ENCODE data around the gene DMRTA2.

Gene DMRTA2

GRCh38 chr1:50378770-50379169 is 44.5 kb downstream of the DMRTA2 start:
- Histone ChIP-seq H3K36me3 (ENCODE audit: insufficient read depth) (no peaks in the 10 kb centered on the region), H3K27ac (no peak overlapping the region), H4K20me1 (ENCODE audit: insufficient read depth) (no peaks in the 10 kb centered on the region), H3K4me3 (IDR thresholded peaks at IDR 0.05; ENCODE audit: insufficient read depth, low read depth, low read length) (no peak overlapping the region), H3K4me1 (ENCODE audit: low read depth, poor library complexity, severe bottlenecking) (no peaks in the 10 kb centered on the region), H3K79me2 (ENCODE audit: insufficient read depth, low read depth) (no peaks in the 10 kb centered on the region), H2AFZ (ENCODE audit: low read depth) (no peak overlapping the region), H3K4me2 (no peak overlapping the region), H3K27me3 (ENCODE audit: insufficient read depth, low read depth) (no peaks in the 10 kb centered on the region), H3K9ac (no peak overlapping the region)
- TF ChIP-seq CTCF (conservative IDR thresholded peaks at IDR 0.05; ENCODE audit: low read depth, low read length): no peak

GRCh38 chr1:50373532-50373931 is 49.7 kb downstream of the DMRTA2 start:
- Histone ChIP-seq H3K36me3 (ENCODE audit: insufficient read depth) (no peaks in the 10 kb centered on the region), H3K4me2 (no peak overlapping the region), H3K27ac (no peak overlapping the region), H4K20me1 (ENCODE audit: insufficient read depth) (no peaks in the 10 kb centered on the region), H3K27me3 (ENCODE audit: insufficient read depth, low read depth) (no peaks in the 10 kb centered on the region), H3K4me3 (IDR thresholded peaks at IDR 0.05; ENCODE audit: insufficient read depth, low read depth, low read length) (no peak overlapping the region), H3K9ac (no peak overlapping the region), H2AFZ (ENCODE audit: low read depth) (no peak overlapping the region), H3K79me2 (ENCODE audit: insufficient read depth, low read depth) (no peaks in the 10 kb centered on the region), H3K4me1 (ENCODE audit: low read depth, poor library complexity, severe bottlenecking) (no peaks in the 10 kb centered on the region)
- no peak for TF ChIP-seq CTCF (conservative IDR thresholded peaks at IDR 0.05; ENCODE audit: low read depth, low read length)

GRCh38 chr1:50371749-50372148 is 51.5 kb downstream of the DMRTA2 start:
- Histone ChIP-seq H3K36me3 (ENCODE audit: insufficient read depth) (no peaks in the 10 kb centered on the region), H3K4me1 (ENCODE audit: low read depth, poor library complexity, severe bottlenecking) (no peaks in the 10 kb centered on the region), H4K20me1 (ENCODE audit: insufficient read depth) (no peaks in the 10 kb centered on the region), H3K9ac (no peak overlapping the region), H2AFZ (ENCODE audit: low read depth) (no peak overlapping the region), H3K27ac (no peak overlapping the region), H3K4me3 (IDR thresholded peaks at IDR 0.05; ENCODE audit: insufficient read depth, low read depth, low read length) (no peak overlapping the region), H3K4me2 (no peak overlapping the region), H3K27me3 (ENCODE audit: insufficient read depth, low read depth) (no peaks in the 10 kb centered on the region), H3K79me2 (ENCODE audit: insufficient read depth, low read depth) (no peaks in the 10 kb centered on the region)
- TF ChIP-seq CTCF (conservative IDR thresholded peaks at IDR 0.05; ENCODE audit: low read depth, low read length): no peak

GRCh38 chr1:50369830-50370229 is 53.4 kb downstream of the DMRTA2 start:
- Histone ChIP-seq H4K20me1 (ENCODE audit: insufficient read depth) (no peaks in the 10 kb centered on the region), H3K27ac (no peak overlapping the region), H3K79me2 (ENCODE audit: insufficient read depth, low read depth) (no peaks in the 10 kb centered on the region), H3K27me3 (ENCODE audit: insufficient read depth, low read depth) (no peaks in the 10 kb centered on the region), H3K4me1 (ENCODE audit: low read depth, poor library complexity, severe bottlenecking) (no peaks in the 10 kb centered on the region), H2AFZ (ENCODE audit: low read depth) (no peak overlapping the region), H3K36me3 (ENCODE audit: insufficient read depth) (no peaks in the 10 kb centered on the region), H3K4me3 (IDR thresholded peaks at IDR 0.05; ENCODE audit: insufficient read depth, low read depth, low read length) (no peak overlapping the region), H3K9ac (no peak overlapping the region), H3K4me2 (no peak overlapping the region)
- no peak for TF ChIP-seq CTCF (conservative IDR thresholded peaks at IDR 0.05; ENCODE audit: low read depth, low read length)
